Transverse colon (tissue), 4 donors: ENCODE results near the gene SDR42E2. TPM values are rescaled to one million over a fixed set of nuclear protein-coding genes. Genes with fewer than 3 reads are reported as not detected.

Source experiments
- DNase-seq: peaks from one replicate; pipeline ENCODE4 v3.0.0-alpha.2; 2019
- H3K27ac ChIP-seq, 4 donors: fragments of 200-600 bp; sonication (generic); 2 replicates each; pipeline ENCODE4 v1.5.1; 2016 to 2018; ENCODE audit warnings: inconsistent platforms in 4 of 4
- H3K27me3 ChIP-seq: fragments of 200-600 bp; sonication (generic); 2 replicates; pipeline ENCODE4 v1.5.1; 2017; ENCODE audit warnings: inconsistent platforms
- H3K36me3 ChIP-seq, 4 donors: fragments of 200-600 bp; sonication (generic); 2 replicates each; pipeline ENCODE4 v1.5.1; 2017 to 2019; ENCODE audit warnings: inconsistent platforms in 4 of 4
- H3K4me1 ChIP-seq, 4 donors: fragments of 200-600 bp; sonication (generic); 2 replicates each; pipeline ENCODE4 v1.5.1; 2017 to 2020; ENCODE audit warnings: inconsistent platforms in 4 of 4
- H3K4me3 ChIP-seq, 4 donors: fragments of 200-600 bp; sonication (generic); 1 replicate in 1 of 4; 2 replicates in 3 of 4; pipeline versions ENCODE4 v1.5.1 to v1.6.1; 2017 to 2019; ENCODE audit warnings: inconsistent platforms in 4 of 4
- H3K9me3 ChIP-seq, 2 donors: fragments of 200-600 bp; sonication (generic); 2 replicates each; pipeline ENCODE4 v1.5.1; 2017 to 2019; ENCODE audit warnings: inconsistent platforms in 2 of 2
- CTCF ChIP-seq, 5 experiments: fragments of 200-600 bp in 3 of 5; fragments of 450-650 bp in 2 of 5; sonication (generic) in 3 of 5; IDR thresholded peaks; 1 replicate in 2 of 5; 2 replicates in 3 of 5; pipeline ENCODE4 v1.5.1; 2016 to 2017; ENCODE audit warnings: antibody characterized with exemption in 5 of 5, inconsistent platforms in 3 of 5, mild to moderate bottlenecking in 2 of 5, moderate library complexity in 1 of 5
- EP300 ChIP-seq: sonication (generic); formaldehyde crosslinking; IDR thresholded peaks from one replicate; pipeline ENCODE4 v1.6.1; 2017; ENCODE audit warnings: antibody characterized with exemption, low read depth
- POLR2A ChIP-seq: fragments of 450-650 bp; IDR thresholded peaks from one replicate; pipeline ENCODE4 v1.6.1; 2016; ENCODE audit warnings: antibody characterized with exemption, mild to moderate bottlenecking, moderate library complexity
- POLR2AphosphoS5 ChIP-seq, 3 donors: sonication (generic); formaldehyde crosslinking; IDR thresholded peaks; one replicate each; pipeline ENCODE4 v1.6.1; 2016; ENCODE audit warnings: antibody characterized with exemption in 3 of 3
- whole genome bisulfite sequencing, 2 donors: methylation state at CpG; one replicate each; pipeline ENCODE4 v1.1.5; 2018; ENCODE audit warnings: low coverage in 1 of 2; 5-methylcytosine and 5-hydroxymethylcytosine counted together
- in situ Hi-C, 4 donors: fragments of 200-750 bp; cut with MboI; loops; one replicate each; pipeline versions ENCODE4 v1.15.0 to v1.15.1; 2017; ENCODE audit warnings: low sequenced_read_pairs in 3 of 4, low pct_ligation_motif_present in 1 of 4, low pct_unique_long_range_greater_than_20kb in 1 of 4
- intact Hi-C: fragments of 100-400 bp; cut with DNase I; formaldehyde crosslinking; loops from one replicate; pipeline ENCODE4 v1.15.1; 2023; ENCODE audit warnings: low total_unique reads
- total RNA-seq, 4 donors: library from RNA; depleted of rRNA; stranded (reverse); fragments of >200 nt; gene quantifications; one replicate each; pipeline ENCODE4 v1.1.0, GENCODE V29; 2016

The SDR42E2 gene
- total RNA-seq, 4 donors from 2014 or later = not detected

GRCh38 chr16:22235839-22236745 is 73.8 kb downstream of the SDR42E2 start:
- Histone ChIP-seq H3K36me3 (peaks cover 0 to under 1% (median 0%) of the 10 kb centered on the region in 4 donors), H3K9me3 (no peaks in the 10 kb centered on the region), H3K4me1 (peaks cover 7 to 75% (median 41%) of the 10 kb centered on the region in 4 donors), H3K27ac (peak overlapping the region; percentile 55 to 67 (median 61)), H3K4me3 (no peak overlapping the region), H3K27me3 (no peaks in the 10 kb centered on the region)
- TF ChIP-seq POLR2AphosphoS5 (IDR thresholded peaks at IDR 0.05) (peak in 1 of 3 donors; percentile 67), EP300 (no peak), POLR2A (no peak), CTCF (IDR thresholded peaks at IDR 0.05) (no peak)
- in situ Hi-C loops (no loop called here), intact Hi-C loops (no loop called here)
- 50 to 59% methylated on average over 8 to 9 of the region's 9 CpGs for WGBS, 2 donors
- peak; percentile 48 for DNase-seq

GRCh38 chr16:22239131-22239805 is 77.0 kb downstream of the SDR42E2 start:
- Histone ChIP-seq H3K9me3 (no peaks in the 10 kb centered on the region), H3K27ac (peak overlapping the region; percentile 67 to 83 (median 72)), H3K27me3 (no peaks in the 10 kb centered on the region), H3K4me1 (peaks cover 4 to 61% (median 24%) of the 10 kb centered on the region in 4 donors), H3K4me3 (no peak overlapping the region), H3K36me3 (no peaks in the 10 kb centered on the region)
- DNase-seq = no peak
- no peak for TF ChIP-seq CTCF (IDR thresholded peaks at IDR 0.05)
- TF ChIP-seq POLR2A = no peak
- TF ChIP-seq EP300 = no peak
- no peak for TF ChIP-seq POLR2AphosphoS5 (IDR thresholded peaks at IDR 0.05)
- WGBS, 2 donors = 59 to 83% methylated on average over 6 to 14 of the region's 14 CpGs
- in situ Hi-C loops = no loop called here
- intact Hi-C loops = no loop called here

GRCh38 chr16:22240023-22240710 is 77.9 kb downstream of the SDR42E2 start:
- 36 to 54% methylated on average over 3 of the region's 3 CpGs for WGBS, 2 donors
- TF ChIP-seq POLR2AphosphoS5 (IDR thresholded peaks at IDR 0.05) (peak in 1 of 3 donors; percentile 68), POLR2A (no peak)
- intact Hi-C loops (loop anchor here (5.0 kb wide), 1 partner anchor 33 kb away; the partner anchor contains the start of gene EEF2K), in situ Hi-C loops (no loop called here)
- no peak overlapping the region for H3K4me3 ChIP-seq
- H3K27me3 ChIP-seq = no peaks in the 10 kb centered on the region
- no peaks in the 10 kb centered on the region for H3K9me3 ChIP-seq
- peaks cover 4 to 55% (median 22%) of the 10 kb centered on the region in 4 donors for H3K4me1 ChIP-seq
- H3K27ac ChIP-seq = peak overlapping the region; percentile 67 to 83 (median 72)
- peaks cover 0 to 6% (median 0%) of the 10 kb centered on the region in 4 donors for H3K36me3 ChIP-seq
- DNase-seq = no peak

Other genes starting within 250 kb of the SDR42E2 start
- gene UQCRC2, start 209.1 kb upstream of the SDR42E2 start, total RNA-seq = 100 to 1,000 TPM; 112 to 359 (median 321) TPM
- gene PDZD9, start 161.4 kb upstream of the SDR42E2 start, total RNA-seq = not detected
- gene MOSMO, start 154.4 kb upstream of the SDR42E2 start, total RNA-seq = 10 to 100 TPM in 3 of 4 donors, 1 to 10 TPM in 1; 8.4 to 68.5 (median 17.2) TPM
- gene VWA3A, start 70.0 kb upstream of the SDR42E2 start, total RNA-seq = under 1 TPM in 1 of 4 donors, not detected in 3; 0.14 TPM
- 100 to 1,000 TPM in 1 of 4 donors, 10 to 100 TPM in 3; 22.2 to 223 (median 50.1) TPM for gene EEF2K, start 43.8 kb downstream of the SDR42E2 start, total RNA-seq
- gene POLR3E, start 134.9 kb downstream of the SDR42E2 start, total RNA-seq = 100 to 1,000 TPM in 1 of 4 donors, 10 to 100 TPM in 3; 23.2 to 107 (median 46.0) TPM
- gene CDR2, start 212.1 kb downstream of the SDR42E2 start, total RNA-seq = 100 to 1,000 TPM in 1 of 4 donors, 10 to 100 TPM in 3; 21.7 to 317 (median 24.1) TPM